K562 (cell line): ENCODE measurements around the gene MOSPD3. TPM values are rescaled to one million over a fixed set of nuclear protein-coding genes. Genes with fewer than 3 reads are reported as not detected.

Experiments used
- BCL6 ChIP-seq: fragments of 250-450 bp; sonication (Bioruptor Pico); IDR thresholded peaks from 2 replicates; pipeline ENCODE4 v1.4.0; 2020
- BHLHE40 ChIP-seq: IDR thresholded peaks from 2 replicates; pipeline ENCODE4 v1.6.1; 2011; ENCODE audit warnings: low read length, improper control_type of control experiment
- BRF2 ChIP-seq: IDR thresholded peaks from 3 replicates; pipeline ENCODE4 v1.6.1; 2011; ENCODE audit warnings: borderline replicate concordance, mild to moderate bottlenecking; ENCODE audit not compliant: insufficient read length, insufficient read depth
- FOS ChIP-seq: IDR thresholded peaks from 3 replicates; pipeline ENCODE4 v1.6.1; 2011; ENCODE audit not compliant: insufficient read length; ENCODE audit errors: extremely low read depth
- KLF1 ChIP-seq: fragments of 450-650 bp; IDR thresholded peaks from 2 replicates; pipeline ENCODE4 v1.6.1; 2016; ENCODE audit warnings: missing genetic modification characterization, missing compliant biosample characterization
- MIER1 ChIP-seq: fragments of 450-650 bp; IDR thresholded peaks from 2 replicates; pipeline ENCODE4 v1.6.1; 2016; ENCODE audit warnings: antibody characterized with exemption, mild to moderate bottlenecking, low read depth
- NEUROD1 ChIP-seq: fragments of 150-350 bp; IDR thresholded peaks from 2 replicates; pipeline ENCODE4 v1.6.1; 2014; ENCODE audit warnings: borderline replicate concordance, low read length, low read depth; ENCODE audit not compliant: partially characterized antibody
- NR1H2 ChIP-seq: sonication (generic); formaldehyde crosslinking; IDR thresholded peaks from 2 replicates; pipeline ENCODE4 v1.4.0; 2020; ENCODE audit warnings: mild to moderate bottlenecking, missing genetic modification reagents
- POU5F1 ChIP-seq: fragments of 150-350 bp; IDR thresholded peaks from 2 replicates; pipeline ENCODE4 v1.6.1; 2014; ENCODE audit warnings: borderline replicate concordance, low read length, low read depth, mild to moderate bottlenecking; ENCODE audit not compliant: partially characterized antibody
- RCOR1 ChIP-seq, 2 experiments: IDR thresholded peaks; 2 replicates each; pipeline ENCODE4 v1.6.1; 2012; ENCODE audit warnings: low read depth in 2 of 2, low read length in 2 of 2, borderline replicate concordance in 1 of 2, improper control_type of control experiment in 1 of 2
- SMAD1 ChIP-seq: fragments of 150-350 bp; IDR thresholded peaks from 2 replicates; pipeline ENCODE4 v1.6.1; 2014; ENCODE audit warnings: low read length, low read depth; ENCODE audit not compliant: partially characterized antibody
- SREBF2 ChIP-seq: sonication (generic); formaldehyde crosslinking; IDR thresholded peaks from 2 replicates; pipeline ENCODE4 v1.4.0; 2020; ENCODE audit warnings: mild to moderate bottlenecking, missing genetic modification reagents
- STAG1 ChIP-seq: sonication (generic); formaldehyde crosslinking; IDR thresholded peaks from 2 replicates; pipeline ENCODE4 v1.5.0; 2020; ENCODE audit warnings: missing genetic modification reagents, borderline replicate concordance
- TBP ChIP-seq: optimal IDR thresholded peaks from 2 replicates; pipeline ENCODE3; 2011; ENCODE audit warnings: low read depth, low read length, improper control_type of control experiment
- ZBTB34 ChIP-seq: fragments of 250-450 bp; sonication (Bioruptor Pico); IDR thresholded peaks from 2 replicates; pipeline ENCODE4 v1.8.0; 2021; ENCODE audit warnings: mild to moderate bottlenecking, moderate library complexity
- ZFP30 ChIP-seq: fragments of 250-450 bp; sonication (Bioruptor Pico); IDR thresholded peaks from 2 replicates; pipeline ENCODE4 v1.8.0; 2022; ENCODE audit warnings: moderate library complexity, mild to moderate bottlenecking, inconsistent platforms, borderline replicate concordance
- ZNF318 ChIP-seq, 2 experiments: fragments of 450-650 bp; IDR thresholded peaks; 2 replicates each; pipeline ENCODE4 v1.6.1; 2016; ENCODE audit warnings: mild to moderate bottlenecking in 2 of 2, borderline replicate concordance in 1 of 2, low read depth in 1 of 2, moderate library complexity in 1 of 2
- polyA plus RNA-seq, 8 experiments: library from polyadenylated mRNA; depleted of rRNA in 4 of 8; stranded (reverse) in 5 of 8; unstranded in 3 of 8; fragments of >200 nt; fragmentation: Nextera tagmentation in 2 of 8; fragmentation: Illumina TruSeq in 1 of 8; extraction: Ambion mirVana in 2 of 8; extraction: Trizol in 1 of 8; gene quantifications; 2 replicates each; pipeline versions ENCODE4 v1.2.1 to v1.2.3, GENCODE V29; 2011 to 2014; ENCODE audit warnings: inconsistent platforms in 1 of 8, missing spikeins in 1 of 8
- total RNA-seq, 7 experiments: library from RNA; depleted of rRNA in 6 of 7; stranded (reverse); fragments of >200 nt in 6 of 7; fragmentation: Illumina TruSeq in 2 of 7; extraction: Trizol in 2 of 7; gene quantifications; 2 replicates each; pipeline versions ENCODE4 v1.2.1 to v1.2.3, GENCODE V29; 2011 to 2021; ENCODE audit warnings: low replicate concordance in 1 of 7

Gene MOSPD3
- total and polyA plus RNA-seq, 9 of the 15 experiments (the other 6 are each of a cell fraction or from before 2014, with no cell fraction given), result 1.4 to 32.1 (median 7.3) TPM

GRCh38 chr7:100586266-100587025 is 25.9 kb upstream of the MOSPD3 start, which contains the start of gene FBXO24 (continued):
- no peak for TF ChIP-seq ZFP30 (CRISPR knock-in tag)
- TF ChIP-seq BCL6 (CRISPR knock-in tag), result no peak
- no peak for TF ChIP-seq POU5F1
- no peak for TF ChIP-seq STAG1 (CRISPR knock-in tag)
- TF ChIP-seq SMAD1, result no peak
- TF ChIP-seq ZNF318 (IDR thresholded peaks at IDR 0.05; ENCODE audit: borderline replicate concordance in 1 of 2, low read depth in 1 of 2), result no peak
- TF ChIP-seq BHLHE40, result no peak; the same call in none of the 2 replicates
- no peak for TF ChIP-seq KLF1 (tag)
- no peak for TF ChIP-seq NR1H2
- TF ChIP-seq FOS, result peak; percentile 100
- TF ChIP-seq BRF2, result no peak
- no peak for TF ChIP-seq ZBTB34 (CRISPR knock-in tag)
- peak; percentile 99 for TF ChIP-seq NEUROD1
- peak; percentile 69 for TF ChIP-seq TBP
- no peak for TF ChIP-seq MIER1
- TF ChIP-seq RCOR1 (IDR thresholded peaks at IDR 0.05; ENCODE audit: borderline replicate concordance in 1 of 2, low read depth in 2 of 2, low read length in 2 of 2), result 0 out of 4 replicates have a peak, but pooled peaks of 1 of the 2 experiments have one; percentile 1
- no peak for TF ChIP-seq SREBF2
